ENCODE data around the gene SHB. TPM values are rescaled to one million over a fixed set of nuclear protein-coding genes. Genes with fewer than 3 reads are reported as not detected.

SHB gene
- total RNA-seq, 1 experiment from 2014 or later: 12.2 TPM

- Mint-ChIP-seq H3K27me3 (ENCODE audit: low read depth) (no peaks in the 10 kb centered on the region), H3K36me3 (no peaks in the 10 kb centered on the region), H3K9me3 (no peaks in the 10 kb centered on the region), H3K4me3 (no peak overlapping the region), H3K4me1 (peaks cover 10% of the 10 kb centered on the region), H3K27ac (no peak overlapping the region)
- CTCF ChIA-PET: interaction anchor here (0.7 to 1.3 kb wide), 3 partner anchors 23 to 395 kb away, joined by 3 to 8 read pairs (median 3); no protein-coding TSS in a partner anchor
- no peak for DNase-seq (ENCODE audit: low spot score)
- POLR2A ChIA-PET: interaction anchor here (0.6 to 0.7 kb wide), 2 partner anchors 150 to 326 kb away, joined by 3 read pairs; no protein-coding TSS in a partner anchor
- peak; percentile 56 for ATAC-seq
- TF ChIP-seq NFE2L1 (CRISPR knock-in tag; IDR thresholded peaks at IDR 0.05) (no peak), MXD4 (CRISPR knock-in tag; IDR thresholded peaks at IDR 0.05; ENCODE audit: borderline replicate concordance) (no peak), SMAD4 (CRISPR knock-in tag; IDR thresholded peaks at IDR 0.05) (no peak), ATF1 (CRISPR knock-in tag; IDR thresholded peaks at IDR 0.05) (no peak), TEAD1 (CRISPR knock-in tag; IDR thresholded peaks at IDR 0.05) (no peak), ZNF396 (CRISPR knock-in tag; IDR thresholded peaks at IDR 0.05; ENCODE audit: borderline replicate concordance) (no peak), IRF2 (CRISPR knock-in tag; IDR thresholded peaks at IDR 0.05; ENCODE audit: borderline replicate concordance, low read depth) (no peak), FOXJ3 (CRISPR knock-in tag; IDR thresholded peaks at IDR 0.05; ENCODE audit: borderline replicate concordance) (no peak), CDX4 (CRISPR knock-in tag; IDR thresholded peaks at IDR 0.05; ENCODE audit: borderline replicate concordance) (no peak), ZNF532 (CRISPR knock-in tag; IDR thresholded peaks at IDR 0.05; ENCODE audit: borderline replicate concordance) (no peak)
Observed at GRCh38 chr9:37936965-37937364, 132.1 kb downstream of the SHB start.

- no peak for DNase-seq (ENCODE audit: low spot score)
Observed at GRCh38 chr9:37936376-37936775, 132.7 kb downstream of the SHB start.

More at GRCh38 chr9:37936376-37936775, 132.7 kb downstream of the SHB start:
- no peak for TF ChIP-seq MAX (CRISPR knock-in tag; IDR thresholded peaks at IDR 0.05)
- no peak for TF ChIP-seq ATF2 (CRISPR knock-in tag; IDR thresholded peaks at IDR 0.05; ENCODE audit: borderline replicate concordance, low read depth)
- no peak for TF ChIP-seq ZNF219 (CRISPR knock-in tag; IDR thresholded peaks at IDR 0.05; ENCODE audit: borderline replicate concordance)
- TF ChIP-seq RORB (CRISPR knock-in tag; IDR thresholded peaks at IDR 0.05): no peak
- no peak for TF ChIP-seq JUN (CRISPR knock-in tag; IDR thresholded peaks at IDR 0.05)
- no peak for TF ChIP-seq E2F4 (CRISPR knock-in tag; IDR thresholded peaks at IDR 0.05; ENCODE audit: borderline replicate concordance, low read depth)
- TF ChIP-seq ZNF416 (CRISPR knock-in tag; IDR thresholded peaks at IDR 0.05): no peak
- no peak for TF ChIP-seq MXD4 (CRISPR knock-in tag; IDR thresholded peaks at IDR 0.05; ENCODE audit: borderline replicate concordance)
- no peak for TF ChIP-seq SP1 (CRISPR knock-in tag; conservative IDR thresholded peaks at IDR 0.05)
- TF ChIP-seq SOX15 (CRISPR knock-in tag; IDR thresholded peaks at IDR 0.05): no peak
- CTCF ChIA-PET: no interaction called here
- no peak overlapping the region for H3K27ac Mint-ChIP-seq
- H3K4me3 Mint-ChIP-seq: no peak overlapping the region
- no peaks in the 10 kb centered on the region for H3K27me3 Mint-ChIP-seq (ENCODE audit: low read depth)
- POLR2A ChIA-PET: interaction anchor here (0.6 kb wide), 1 partner anchor 326 kb away, joined by 3 read pairs; no protein-coding TSS in a partner anchor
- H3K9me3 Mint-ChIP-seq: no peaks in the 10 kb centered on the region
- H3K4me1 Mint-ChIP-seq: peaks cover 10% of the 10 kb centered on the region
- no peak for ATAC-seq
- no peaks in the 10 kb centered on the region for H3K36me3 Mint-ChIP-seq

Measured in WTC11 (cell line).